ENCODE measurements around the gene CCDC183.

GRCh38 chr9:136802321-136802720, 6.2 kb downstream of the CCDC183 start:
- no peak for TF ChIP-seq CREM (IDR thresholded peaks at IDR 0.05; ENCODE audit: low read depth)
- TF ChIP-seq CTCF (IDR thresholded peaks at IDR 0.05 in 2 of 3, conservative IDR thresholded peaks at IDR 0.05 in 1 of 3; ENCODE audit: control insufficient read depth in 2 of 3, extremely low read depth in 1 of 3, insufficient read depth in 1 of 3, low read depth in 3 of 3, low read length in 3 of 3) = no peak
- TF ChIP-seq REST (IDR thresholded peaks at IDR 0.05; ENCODE audit: low read depth, low read length) = no peak
- TF ChIP-seq HCFC1 (IDR thresholded peaks at IDR 0.05; ENCODE audit: low read length) = no peak
